Measurements from ENCODE around the gene MAOA.
"Not testable (repeated sequence)": the region's sequence is repeated elsewhere in the genome, so short reads cannot be mapped to it uniquely, and the experiment has no call there.

MAOA gene

GRCh38 chrX:43664708-43665107 lies 8.6 kb downstream of the MAOA start:
- no peak overlapping the region for H3K4me3 ChIP-seq (ENCODE audit: low read length)
- no peak overlapping the region for H3K4me2 ChIP-seq (ENCODE audit: low read length)
- no peaks in the 10 kb centered on the region for H3K36me3 ChIP-seq (ENCODE audit: insufficient read depth, low read length)
- no peaks in the 10 kb centered on the region for H3K27me3 ChIP-seq (ENCODE audit: control insufficient read depth, insufficient read depth, low read length)
- no peak overlapping the region for H3K9ac ChIP-seq (ENCODE audit: low read depth, low read length)
- peaks cover 4% of the 10 kb centered on the region for H3K4me1 ChIP-seq (ENCODE audit: control insufficient read depth, insufficient read depth, low read length)
- no peaks in the 10 kb centered on the region for H3K9me3 ChIP-seq (replicated peaks; ENCODE audit: low read length)

- no peaks in the 10 kb centered on the region for H3K27me3 ChIP-seq (ENCODE audit: control insufficient read depth, insufficient read depth, low read length)
- H3K4me1 ChIP-seq (ENCODE audit: control insufficient read depth, insufficient read depth, low read length), result peaks cover under 1% of the 10 kb centered on the region
- H3K36me3 ChIP-seq (ENCODE audit: insufficient read depth, low read length), result no peaks in the 10 kb centered on the region
- no peak overlapping the region for H3K9ac ChIP-seq (ENCODE audit: low read depth, low read length)
- no peak overlapping the region for H3K4me3 ChIP-seq (ENCODE audit: low read length)
- no peaks in the 10 kb centered on the region for H3K9me3 ChIP-seq (replicated peaks; ENCODE audit: low read length)
- H3K4me2 ChIP-seq (ENCODE audit: low read length), result no peak overlapping the region
Observed at GRCh38 chrX:43666311-43666912, 10.3 kb downstream of the MAOA start.

DNA sequence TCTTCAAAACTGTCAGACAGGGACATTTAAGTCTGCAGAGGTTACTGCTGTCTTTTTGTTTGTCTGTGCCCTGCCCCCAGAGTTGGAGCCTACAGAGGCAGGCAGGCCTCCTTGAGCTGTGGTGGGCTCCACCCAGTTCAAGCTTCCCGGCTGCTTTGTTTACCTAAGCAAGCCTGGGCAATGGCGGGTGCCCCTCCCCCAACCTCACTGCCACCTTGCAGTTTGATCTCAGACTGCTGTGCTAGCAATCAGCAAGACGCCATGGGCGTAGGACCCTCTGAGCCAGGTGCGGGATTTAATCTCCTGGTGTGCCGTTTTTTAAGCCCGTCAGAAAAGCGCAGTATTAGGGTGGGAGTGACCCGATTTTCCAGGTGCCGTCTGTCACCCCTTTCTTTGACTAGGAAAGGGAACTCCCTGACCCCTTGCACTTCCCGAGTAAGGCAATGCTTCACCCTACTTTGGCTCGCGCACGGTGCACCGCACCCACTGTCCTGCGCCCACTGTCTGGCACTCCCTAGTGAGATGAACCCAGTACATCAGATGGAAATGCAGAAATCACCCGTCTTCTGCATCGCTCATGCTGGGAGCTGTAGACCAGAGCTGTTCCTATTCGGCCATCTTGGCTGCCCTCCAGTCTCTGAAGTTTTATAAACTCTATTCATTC lies 20.0 kb downstream of the MAOA start:
- not testable (repeated sequence) for H3K9me3 ChIP-seq (replicated peaks; ENCODE audit: low read length); H3K9ac ChIP-seq (ENCODE audit: low read depth, low read length); H3K4me2 ChIP-seq (ENCODE audit: low read length); H3K36me3 ChIP-seq (ENCODE audit: insufficient read depth, low read length); H3K4me3 ChIP-seq (ENCODE audit: low read length); H3K27me3 ChIP-seq (ENCODE audit: control insufficient read depth, insufficient read depth, low read length); H3K4me1 ChIP-seq (ENCODE audit: control insufficient read depth, insufficient read depth, low read length)

DNA sequence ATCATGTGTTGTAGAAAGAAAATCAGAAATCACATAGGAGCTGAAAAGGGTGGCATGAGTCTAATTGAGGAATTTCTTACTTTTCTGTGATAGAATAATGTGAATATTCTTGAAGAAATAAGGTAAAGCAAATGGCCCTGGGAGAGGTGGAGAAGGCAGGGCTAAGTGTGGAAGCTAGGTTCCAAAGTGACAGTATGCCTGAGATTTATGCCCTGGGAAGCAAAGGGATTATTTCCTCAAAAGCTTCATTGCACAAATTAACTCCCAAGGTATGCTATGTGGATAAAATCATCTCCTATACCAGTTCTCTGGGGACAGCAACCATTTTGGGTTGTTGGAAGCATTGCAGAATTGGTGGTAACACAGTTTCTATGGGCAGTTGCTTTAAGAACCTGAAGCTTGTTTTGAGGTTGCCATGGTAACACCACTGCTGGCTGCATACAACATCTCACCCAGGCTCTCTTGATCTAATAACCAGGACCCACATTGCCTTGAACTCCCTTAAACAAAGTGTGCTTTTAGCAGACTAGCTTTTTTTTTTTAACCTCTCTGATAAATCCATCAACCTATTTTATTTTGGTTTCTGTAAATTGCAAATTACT lies 21.0 kb downstream of the MAOA start:
- Histone ChIP-seq H3K36me3 (ENCODE audit: insufficient read depth, low read length) (no peaks in the 10 kb centered on the region), H3K4me2 (ENCODE audit: low read length) (no peak overlapping the region), H3K4me3 (ENCODE audit: low read length) (no peak overlapping the region), H3K27me3 (ENCODE audit: control insufficient read depth, insufficient read depth, low read length) (no peaks in the 10 kb centered on the region), H3K9ac (ENCODE audit: low read depth, low read length) (no peak overlapping the region), H3K4me1 (ENCODE audit: control insufficient read depth, insufficient read depth, low read length) (peaks cover 2% of the 10 kb centered on the region), H3K9me3 (replicated peaks; ENCODE audit: low read length) (no peaks in the 10 kb centered on the region)

DNA sequence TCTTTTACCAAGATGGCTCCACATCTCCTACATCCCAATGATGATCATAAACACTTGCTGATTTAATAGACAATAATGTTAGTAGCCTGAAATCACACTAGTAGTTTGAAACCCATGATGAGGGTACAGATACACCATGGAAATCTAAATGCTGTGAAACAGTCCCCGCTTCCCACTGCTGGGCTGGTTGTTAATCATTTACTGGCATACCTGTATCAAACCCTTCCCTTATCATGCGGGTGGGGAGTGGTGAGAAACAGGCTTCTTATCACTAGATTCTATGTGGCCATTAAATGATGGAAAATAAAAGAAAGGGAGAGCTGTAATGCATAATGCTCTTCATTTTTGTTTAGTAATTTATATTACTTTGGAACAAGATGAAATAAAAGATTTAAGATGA lies 21.9 kb downstream of the MAOA start:
- no peaks in the 10 kb centered on the region for H3K9me3 ChIP-seq (replicated peaks; ENCODE audit: low read length)
- H3K4me1 ChIP-seq (ENCODE audit: control insufficient read depth, insufficient read depth, low read length), result peaks cover 2% of the 10 kb centered on the region

GRCh38 chrX:43679058-43679457 lies 23.0 kb downstream of the MAOA start:
- no peaks in the 10 kb centered on the region for H3K9me3 ChIP-seq (replicated peaks; ENCODE audit: low read length)
- H3K36me3 ChIP-seq (ENCODE audit: insufficient read depth, low read length), result no peaks in the 10 kb centered on the region
- peaks cover 2% of the 10 kb centered on the region for H3K4me1 ChIP-seq (ENCODE audit: control insufficient read depth, insufficient read depth, low read length)
- no peaks in the 10 kb centered on the region for H3K27me3 ChIP-seq (ENCODE audit: control insufficient read depth, insufficient read depth, low read length)
- H3K4me2 ChIP-seq (ENCODE audit: low read length), result no peak overlapping the region
- H3K9ac ChIP-seq (ENCODE audit: low read depth, low read length), result no peak overlapping the region
- no peak overlapping the region for H3K4me3 ChIP-seq (ENCODE audit: low read length)

More for the DNA sequence above, 21.9 kb downstream of the MAOA start:
- Histone ChIP-seq H3K4me3 (ENCODE audit: low read length) (no peak overlapping the region), H3K36me3 (ENCODE audit: insufficient read depth, low read length) (no peaks in the 10 kb centered on the region), H3K4me2 (ENCODE audit: low read length) (no peak overlapping the region), H3K27me3 (ENCODE audit: control insufficient read depth, insufficient read depth, low read length) (no peaks in the 10 kb centered on the region), H3K9ac (ENCODE audit: low read depth, low read length) (no peak overlapping the region)

- no peak overlapping the region for H3K4me3 ChIP-seq (ENCODE audit: low read length)
- no peaks in the 10 kb centered on the region for H3K27me3 ChIP-seq (ENCODE audit: control insufficient read depth, insufficient read depth, low read length)
- H3K4me1 ChIP-seq (ENCODE audit: control insufficient read depth, insufficient read depth, low read length), result peaks cover 2% of the 10 kb centered on the region
- H3K9me3 ChIP-seq (replicated peaks; ENCODE audit: low read length), result no peaks in the 10 kb centered on the region
- H3K36me3 ChIP-seq (ENCODE audit: insufficient read depth, low read length), result no peaks in the 10 kb centered on the region
- H3K9ac ChIP-seq (ENCODE audit: low read depth, low read length), result no peak overlapping the region
- H3K4me2 ChIP-seq (ENCODE audit: low read length), result no peak overlapping the region
Observed at GRCh38 chrX:43679778-43680177, 23.7 kb downstream of the MAOA start.

GRCh38 chrX:43682726-43683125 lies 26.6 kb downstream of the MAOA start:
- Histone ChIP-seq H3K4me2 (ENCODE audit: low read length) (no peak overlapping the region), H3K27me3 (ENCODE audit: control insufficient read depth, insufficient read depth, low read length) (no peaks in the 10 kb centered on the region), H3K36me3 (ENCODE audit: insufficient read depth, low read length) (peaks cover 5% of the 10 kb centered on the region), H3K4me3 (ENCODE audit: low read length) (no peak overlapping the region), H3K9ac (ENCODE audit: low read depth, low read length) (no peak overlapping the region), H3K4me1 (ENCODE audit: control insufficient read depth, insufficient read depth, low read length) (peaks cover 2% of the 10 kb centered on the region), H3K9me3 (replicated peaks; ENCODE audit: low read length) (no peaks in the 10 kb centered on the region)

DNA sequence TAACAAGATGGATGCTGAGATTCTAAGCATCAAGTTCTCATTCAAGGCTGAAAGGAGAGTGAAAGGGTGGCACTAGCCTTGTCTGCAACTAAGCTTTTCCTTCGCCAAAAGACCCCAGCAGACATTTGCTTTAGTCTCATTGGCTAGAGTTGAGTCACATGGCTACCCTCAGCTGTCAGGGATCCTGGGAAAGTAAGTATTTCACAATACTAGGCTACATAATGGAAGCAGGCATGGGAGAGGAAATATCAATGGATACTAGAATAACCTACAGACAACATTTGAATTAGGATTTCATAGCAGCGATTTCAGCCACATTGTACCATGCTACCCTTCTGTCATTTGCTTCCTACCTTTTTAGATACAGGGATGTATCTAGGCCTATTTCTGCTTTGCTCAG lies 29.1 kb downstream of the MAOA start:
- Histone ChIP-seq H3K9ac (ENCODE audit: low read depth, low read length) (no peak overlapping the region), H3K9me3 (replicated peaks; ENCODE audit: low read length) (no peaks in the 10 kb centered on the region), H3K4me1 (ENCODE audit: control insufficient read depth, insufficient read depth, low read length) (peaks cover 6% of the 10 kb centered on the region), H3K36me3 (ENCODE audit: insufficient read depth, low read length) (peaks cover 5% of the 10 kb centered on the region), H3K4me2 (ENCODE audit: low read length) (no peak overlapping the region), H3K4me3 (ENCODE audit: low read length) (no peak overlapping the region), H3K27me3 (ENCODE audit: control insufficient read depth, insufficient read depth, low read length) (no peaks in the 10 kb centered on the region)

- Histone ChIP-seq H3K4me1 (ENCODE audit: control insufficient read depth, insufficient read depth, low read length) (peaks cover 8% of the 10 kb centered on the region), H3K4me2 (ENCODE audit: low read length) (no peak overlapping the region), H3K9me3 (replicated peaks; ENCODE audit: low read length) (no peaks in the 10 kb centered on the region), H3K27me3 (ENCODE audit: control insufficient read depth, insufficient read depth, low read length) (no peaks in the 10 kb centered on the region), H3K4me3 (ENCODE audit: low read length) (no peak overlapping the region), H3K9ac (ENCODE audit: low read depth, low read length) (no peak overlapping the region), H3K36me3 (ENCODE audit: insufficient read depth, low read length) (peaks cover 5% of the 10 kb centered on the region)
Observed at GRCh38 chrX:43688586-43688985, 32.5 kb downstream of the MAOA start.

- Histone ChIP-seq H3K4me2 (ENCODE audit: low read length) (no peak overlapping the region), H3K27me3 (ENCODE audit: control insufficient read depth, insufficient read depth, low read length) (no peaks in the 10 kb centered on the region), H3K36me3 (ENCODE audit: insufficient read depth, low read length) (peaks cover 3% of the 10 kb centered on the region), H3K9me3 (replicated peaks; ENCODE audit: low read length) (no peaks in the 10 kb centered on the region), H3K4me1 (ENCODE audit: control insufficient read depth, insufficient read depth, low read length) (peaks cover 5% of the 10 kb centered on the region), H3K9ac (ENCODE audit: low read depth, low read length) (no peak overlapping the region), H3K4me3 (ENCODE audit: low read length) (no peak overlapping the region)
Observed at GRCh38 chrX:43693602-43694406, 37.7 kb downstream of the MAOA start.

Data from skeletal muscle satellite cell (primary cell).